GM12864 (cell line): ENCODE results near the gene NRIP3.
"Not testable (repeated sequence)": the region's sequence is repeated elsewhere in the genome, so short reads cannot be mapped to it uniquely, and the experiment has no call there.

Experiments used
- DNase-seq: peaks from one replicate; pipeline ENCODE4 v3.0.0-alpha.2; 2011; ENCODE audit warnings: low read depth
- H3K4me3 ChIP-seq: 2 replicates; pipeline ENCODE4 v1.5.1; 2011; ENCODE audit warnings: mild to moderate bottlenecking, low read depth, low read length, control low read depth
- TF ChIP-seq, protein P1 (sequence below): IDR thresholded peaks from 2 replicates; pipeline ENCODE4 v1.5.1; 2011; ENCODE audit warnings: low read depth, mild to moderate bottlenecking, moderate library complexity, low read length, control low read depth, inconsistent platforms; ENCODE audit errors: missing control alignments

Gene NRIP3

DNA sequence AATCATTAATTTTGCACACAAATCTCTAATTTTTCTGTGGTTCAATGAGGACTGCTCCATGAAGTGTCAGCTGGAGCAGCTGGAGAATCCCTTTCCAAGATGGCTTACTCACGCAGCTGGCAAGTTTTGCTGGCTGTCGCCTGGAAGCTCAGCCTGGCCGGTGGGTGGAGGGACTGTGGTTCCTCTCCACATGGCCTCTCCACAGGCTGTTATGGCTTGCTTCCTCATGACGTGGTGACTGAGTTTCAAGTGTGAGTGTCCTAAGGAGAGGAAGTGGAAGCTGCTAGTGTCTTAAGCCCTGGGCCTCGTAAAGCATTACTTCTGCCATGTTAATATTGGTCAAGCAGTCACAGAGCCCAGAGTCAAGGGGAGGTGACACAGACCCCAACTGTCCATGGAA is 14.0 kb upstream of the NRIP3 start:
- no peak for DNase-seq
- no peak overlapping the region for H3K4me3 ChIP-seq
- TF ChIP-seq, protein P1, sequence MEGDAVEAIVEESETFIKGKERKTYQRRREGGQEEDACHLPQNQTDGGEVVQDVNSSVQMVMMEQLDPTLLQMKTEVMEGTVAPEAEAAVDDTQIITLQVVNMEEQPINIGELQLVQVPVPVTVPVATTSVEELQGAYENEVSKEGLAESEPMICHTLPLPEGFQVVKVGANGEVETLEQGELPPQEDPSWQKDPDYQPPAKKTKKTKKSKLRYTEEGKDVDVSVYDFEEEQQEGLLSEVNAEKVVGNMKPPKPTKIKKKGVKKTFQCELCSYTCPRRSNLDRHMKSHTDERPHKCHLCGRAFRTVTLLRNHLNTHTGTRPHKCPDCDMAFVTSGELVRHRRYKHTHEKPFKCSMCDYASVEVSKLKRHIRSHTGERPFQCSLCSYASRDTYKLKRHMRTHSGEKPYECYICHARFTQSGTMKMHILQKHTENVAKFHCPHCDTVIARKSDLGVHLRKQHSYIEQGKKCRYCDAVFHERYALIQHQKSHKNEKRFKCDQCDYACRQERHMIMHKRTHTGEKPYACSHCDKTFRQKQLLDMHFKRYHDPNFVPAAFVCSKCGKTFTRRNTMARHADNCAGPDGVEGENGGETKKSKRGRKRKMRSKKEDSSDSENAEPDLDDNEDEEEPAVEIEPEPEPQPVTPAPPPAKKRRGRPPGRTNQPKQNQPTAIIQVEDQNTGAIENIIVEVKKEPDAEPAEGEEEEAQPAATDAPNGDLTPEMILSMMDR, result no peak

DNA sequence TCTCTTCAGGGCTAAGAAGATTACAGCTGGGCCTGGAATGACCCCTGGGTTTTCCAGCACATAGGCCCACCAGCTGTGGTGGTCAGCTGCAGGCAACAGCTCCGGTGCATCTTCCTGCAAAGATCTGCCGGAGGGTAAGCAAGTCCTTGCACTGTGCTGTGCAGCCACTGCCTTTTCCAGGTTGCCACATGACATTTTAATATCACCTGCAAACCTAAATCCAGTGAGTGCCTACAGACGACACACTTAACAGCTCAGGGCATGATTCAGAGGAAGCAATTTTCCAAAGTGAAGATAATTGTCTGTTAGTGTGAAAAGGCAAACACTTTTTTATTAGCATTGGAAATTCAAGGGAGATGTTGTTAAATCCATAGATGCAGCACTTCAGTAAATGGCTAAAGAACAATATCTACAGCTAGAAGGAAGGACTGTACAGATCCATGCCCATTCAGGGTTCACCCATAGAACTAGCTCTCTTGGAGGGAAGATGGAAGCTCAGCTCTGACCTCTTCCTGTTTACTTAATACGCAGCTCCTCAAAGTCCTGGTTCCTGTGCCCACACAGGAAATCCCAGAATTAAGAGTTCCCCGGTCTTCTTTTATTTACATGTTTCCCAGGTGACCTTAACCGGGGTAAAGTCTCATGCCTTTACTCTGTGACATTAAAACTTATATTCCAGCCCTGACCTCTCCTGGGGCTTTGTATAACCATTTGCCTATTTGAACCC is 13.3 kb upstream of the NRIP3 start:
- no peak for DNase-seq
- TF ChIP-seq, protein P1, result no peak

DNA sequence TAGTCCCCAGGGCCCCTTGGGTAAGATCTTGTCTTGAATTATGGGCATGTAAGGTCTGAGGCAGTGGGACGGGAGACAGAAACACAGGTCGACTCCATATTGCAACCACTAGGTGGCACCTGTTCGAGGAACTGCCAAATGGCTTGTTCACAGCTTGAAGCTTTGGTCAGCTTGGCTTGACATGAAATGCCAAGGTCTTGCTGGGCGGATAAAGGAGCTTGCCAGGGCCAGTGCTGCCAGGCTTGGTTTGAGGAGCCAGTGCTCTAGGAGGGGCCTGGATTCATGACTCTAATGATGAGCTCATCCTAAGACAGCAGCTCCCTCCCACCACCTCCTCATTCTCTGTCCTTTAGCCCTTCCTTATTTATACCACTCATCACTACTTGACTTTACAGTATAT is 11.9 kb upstream of the NRIP3 start:
- no peak overlapping the region for H3K4me3 ChIP-seq
- TF ChIP-seq, protein P1, result peak; percentile 89
- peak; percentile 51 for DNase-seq

More for the DNA sequence above, 13.3 kb upstream of the NRIP3 start:
- no peak overlapping the region for H3K4me3 ChIP-seq

DNA sequence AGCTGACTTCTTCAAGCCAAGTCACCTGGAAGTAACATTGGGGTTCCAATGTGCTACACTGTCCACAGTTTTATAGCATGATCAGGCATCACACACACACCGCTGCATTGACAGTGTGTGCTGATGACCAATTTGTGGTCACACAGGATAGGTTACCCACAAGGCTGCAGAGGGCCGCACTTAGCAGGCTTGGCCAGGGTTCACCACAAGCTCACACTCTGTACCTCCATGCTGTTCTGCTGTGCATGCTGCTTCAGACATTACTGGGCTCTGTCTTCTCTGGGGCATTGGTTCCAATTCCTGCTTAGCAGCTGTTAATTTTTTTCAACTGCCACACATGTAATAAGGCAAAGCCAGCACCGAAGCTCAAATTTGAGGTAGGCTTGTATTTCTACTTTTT is 11.0 kb upstream of the NRIP3 start:
- no peak for DNase-seq
- TF ChIP-seq, protein P1, result no peak
- no peak overlapping the region for H3K4me3 ChIP-seq

DNA sequence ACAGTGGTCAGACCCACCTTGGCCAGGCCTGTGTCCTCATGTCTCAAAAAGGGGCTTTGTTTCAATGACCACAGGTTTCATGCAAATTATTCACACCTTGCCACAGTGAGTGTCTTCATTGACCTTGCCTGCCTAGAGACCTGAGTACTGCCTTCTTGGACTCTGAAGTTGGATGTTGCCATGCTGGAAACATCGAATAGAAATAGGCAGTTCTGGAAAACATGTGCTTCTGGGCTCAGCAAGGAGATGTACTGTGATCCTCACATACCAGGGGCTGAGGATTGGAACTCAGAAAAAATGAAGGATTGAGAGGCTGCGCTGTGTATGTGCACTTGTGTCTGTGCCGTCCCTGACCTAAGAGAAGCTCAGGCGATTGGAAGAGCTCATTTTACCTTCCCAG is 9.6 kb upstream of the NRIP3 start:
- TF ChIP-seq, protein P1, result no peak
- DNase-seq, result no peak
- no peak overlapping the region for H3K4me3 ChIP-seq

DNA sequence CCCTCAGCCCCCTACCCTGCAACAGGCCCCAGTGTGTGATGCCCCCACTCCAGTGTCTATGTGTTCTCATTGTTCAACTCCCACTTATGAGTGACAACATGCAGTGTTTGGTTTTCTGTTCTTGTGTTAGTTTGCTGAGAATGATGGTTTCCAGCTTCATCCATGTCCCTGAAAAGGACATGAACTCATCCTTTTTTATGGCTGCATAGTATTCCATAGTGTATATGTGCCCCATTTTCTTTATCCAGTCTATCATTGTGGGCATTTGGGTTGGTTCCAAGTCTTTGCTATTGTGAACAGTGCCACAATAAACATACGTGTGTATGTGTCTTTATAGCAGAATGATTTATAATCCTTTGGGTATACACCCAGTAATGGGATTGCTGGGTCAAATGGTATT is 5.7 kb upstream of the NRIP3 start:
- not testable (repeated sequence) for DNase-seq, H3K4me3 ChIP-seq

DNA sequence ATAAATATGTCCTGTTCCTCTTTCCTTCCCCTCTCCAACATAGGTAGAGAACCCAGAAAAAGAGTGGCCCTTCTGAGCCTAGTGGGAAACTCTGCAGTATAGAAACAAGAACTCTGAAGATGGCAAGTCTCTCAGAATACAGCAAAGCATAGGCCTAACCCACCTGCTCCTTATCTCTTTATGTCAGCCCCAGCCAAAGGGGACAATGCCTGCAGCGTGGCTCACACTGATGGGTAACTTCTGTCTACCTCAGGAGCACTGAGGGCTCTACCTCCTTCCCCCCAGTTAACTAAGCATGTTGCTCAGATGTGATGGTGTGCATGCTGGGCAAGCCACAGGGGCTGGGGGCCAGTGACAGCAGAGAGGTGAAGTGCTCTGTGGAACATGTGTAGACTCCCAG is 4.9 kb upstream of the NRIP3 start:
- no peak for DNase-seq
- TF ChIP-seq, protein P1, result no peak
- no peak overlapping the region for H3K4me3 ChIP-seq
